ENCODE results near the gene CDC42EP4. TPM values are rescaled to one million over a fixed set of nuclear protein-coding genes. Genes with fewer than 3 reads are reported as not detected.
A peak's percentile ranks its signal among the peaks of the same experiment; 100 is the strongest.

Gene CDC42EP4
- total RNA-seq, 1 donor from 2014 or later = 21.4 TPM

GRCh38 chr17:73304438-73304837 lies 7.4 kb downstream of the CDC42EP4 start:
- DNase-seq (ENCODE audit: low read depth, low spot score) = no peak

- DNase-seq (ENCODE audit: low read depth, low spot score) = no peak
Observed at GRCh38 chr17:73302189-73302588, 9.6 kb downstream of the CDC42EP4 start.

- no peak for DNase-seq (ENCODE audit: low read depth, low spot score)
Observed at GRCh38 chr17:73301369-73301768, 10.4 kb downstream of the CDC42EP4 start.

- no peak for DNase-seq (ENCODE audit: low read depth, low spot score)
Observed at GRCh38 chr17:73300392-73300791, 11.4 kb downstream of the CDC42EP4 start.

- DNase-seq (ENCODE audit: low read depth, low spot score) = no peak
Observed at GRCh38 chr17:73297934-73298861, 13.6 kb downstream of the CDC42EP4 start.

- no peak for DNase-seq (ENCODE audit: low read depth, low spot score)
Observed at GRCh38 chr17:73293480-73293911, 18.3 kb downstream of the CDC42EP4 start.

- DNase-seq (ENCODE audit: low read depth, low spot score) = no peak
Observed at GRCh38 chr17:73293031-73293430, 18.8 kb downstream of the CDC42EP4 start.

- peak; percentile 40 for DNase-seq (ENCODE audit: low read depth, low spot score)
Observed at GRCh38 chr17:73292031-73292531, 19.7 kb downstream of the CDC42EP4 start.

- DNase-seq (ENCODE audit: low read depth, low spot score) = no peak
Observed at GRCh38 chr17:73291260-73291801, 20.5 kb downstream of the CDC42EP4 start.

- no peak for DNase-seq (ENCODE audit: low read depth, low spot score)
Observed at GRCh38 chr17:73290399-73291259, 21.2 kb downstream of the CDC42EP4 start.

- no peak for DNase-seq (ENCODE audit: low read depth, low spot score)
Observed at GRCh38 chr17:73289549-73290254, 22.1 kb downstream of the CDC42EP4 start.

GRCh38 chr17:73288534-73289302 lies 23.1 kb downstream of the CDC42EP4 start:
- DNase-seq (ENCODE audit: low read depth, low spot score) = no peak

GRCh38 chr17:73286863-73287296 lies 24.9 kb downstream of the CDC42EP4 start:
- DNase-seq (ENCODE audit: low read depth, low spot score) = no peak

- DNase-seq (ENCODE audit: low read depth, low spot score) = no peak
Observed at GRCh38 chr17:73285916-73286862, 25.6 kb downstream of the CDC42EP4 start.

- DNase-seq (ENCODE audit: low read depth, low spot score) = no peak
Observed at GRCh38 chr17:73285603-73285908, 26.2 kb downstream of the CDC42EP4 start.

- DNase-seq (ENCODE audit: low read depth, low spot score) = no peak
Observed at GRCh38 chr17:73284906-73285602, 26.7 kb downstream of the CDC42EP4 start.

GRCh38 chr17:73284354-73284753 lies 27.4 kb downstream of the CDC42EP4 start:
- no peak for DNase-seq (ENCODE audit: low read depth, low spot score)

- no peak for DNase-seq (ENCODE audit: low read depth, low spot score)
Observed at GRCh38 chr17:73283841-73284282, 27.9 kb downstream of the CDC42EP4 start.

- DNase-seq (ENCODE audit: low read depth, low spot score) = no peak
Observed at GRCh38 chr17:73283250-73283649, 28.6 kb downstream of the CDC42EP4 start.

All from pulmonary artery endothelial cell (primary cell).